Activated effector memory CD4-positive, alpha-beta T cell treated with Interleukin-2 at 50 U/mL for 16 hours (primary cell): ENCODE measurements around the gene HDGFL2.
"Not testable (repeated sequence)": the region's sequence is repeated elsewhere in the genome, so short reads cannot be mapped to it uniquely, and the experiment has no call there.

Experiments used
- DNase-seq: peaks from one replicate; pipeline ENCODE4 v3.0.0-alpha.2; 2020

HDGFL2 gene

DNA sequence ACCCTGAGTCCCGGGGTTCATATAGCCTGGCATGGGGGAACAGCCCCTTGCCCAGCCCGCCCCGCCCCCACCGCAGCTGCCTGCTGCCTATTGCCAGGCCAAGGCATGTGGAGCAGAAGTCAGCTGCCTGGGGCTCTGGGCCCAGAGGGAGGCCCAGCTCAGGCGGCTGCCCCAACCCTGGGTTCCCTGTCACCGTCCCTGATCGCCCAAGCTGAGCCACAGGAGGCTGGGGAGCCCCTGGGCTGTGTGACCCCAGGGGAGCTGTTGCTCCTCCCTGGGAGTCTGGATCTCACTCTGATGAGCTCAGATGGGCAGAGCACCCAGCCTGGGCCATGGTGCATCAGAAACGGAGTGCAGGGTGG, 44.8 kb downstream of the HDGFL2 start:
- no peak for DNase-seq

DNA sequence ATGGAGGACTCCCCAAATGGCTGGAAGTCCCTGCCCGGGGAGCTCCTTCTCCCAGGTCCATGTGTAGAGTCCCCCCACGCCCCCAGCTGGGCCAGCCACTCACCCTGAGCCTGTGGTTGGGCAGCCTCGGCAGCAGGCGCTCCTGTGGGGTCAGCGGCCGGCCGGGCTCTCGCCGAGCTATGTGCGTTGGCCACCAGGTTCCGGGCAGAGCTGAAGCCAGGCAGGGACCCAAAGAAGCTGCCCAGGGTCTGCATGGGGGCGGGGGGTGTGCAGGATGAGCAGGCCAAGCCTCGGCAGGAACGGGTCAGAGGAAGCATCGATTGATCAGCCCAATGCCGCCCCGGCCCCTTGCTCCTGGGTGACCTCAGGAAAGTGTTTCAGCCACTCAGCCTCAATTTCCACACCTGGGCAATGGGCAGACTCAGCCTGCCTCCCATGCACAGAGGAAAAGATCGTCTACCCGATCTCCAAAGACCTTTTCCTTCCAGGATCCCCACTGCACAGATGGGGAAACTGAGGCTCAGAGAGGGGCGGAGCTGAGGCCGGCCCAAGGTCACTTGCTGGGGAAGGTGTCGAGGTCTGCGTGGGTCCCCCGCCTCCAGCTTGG, 45.5 kb downstream of the HDGFL2 start:
- DNase-seq = no peak

DNA sequence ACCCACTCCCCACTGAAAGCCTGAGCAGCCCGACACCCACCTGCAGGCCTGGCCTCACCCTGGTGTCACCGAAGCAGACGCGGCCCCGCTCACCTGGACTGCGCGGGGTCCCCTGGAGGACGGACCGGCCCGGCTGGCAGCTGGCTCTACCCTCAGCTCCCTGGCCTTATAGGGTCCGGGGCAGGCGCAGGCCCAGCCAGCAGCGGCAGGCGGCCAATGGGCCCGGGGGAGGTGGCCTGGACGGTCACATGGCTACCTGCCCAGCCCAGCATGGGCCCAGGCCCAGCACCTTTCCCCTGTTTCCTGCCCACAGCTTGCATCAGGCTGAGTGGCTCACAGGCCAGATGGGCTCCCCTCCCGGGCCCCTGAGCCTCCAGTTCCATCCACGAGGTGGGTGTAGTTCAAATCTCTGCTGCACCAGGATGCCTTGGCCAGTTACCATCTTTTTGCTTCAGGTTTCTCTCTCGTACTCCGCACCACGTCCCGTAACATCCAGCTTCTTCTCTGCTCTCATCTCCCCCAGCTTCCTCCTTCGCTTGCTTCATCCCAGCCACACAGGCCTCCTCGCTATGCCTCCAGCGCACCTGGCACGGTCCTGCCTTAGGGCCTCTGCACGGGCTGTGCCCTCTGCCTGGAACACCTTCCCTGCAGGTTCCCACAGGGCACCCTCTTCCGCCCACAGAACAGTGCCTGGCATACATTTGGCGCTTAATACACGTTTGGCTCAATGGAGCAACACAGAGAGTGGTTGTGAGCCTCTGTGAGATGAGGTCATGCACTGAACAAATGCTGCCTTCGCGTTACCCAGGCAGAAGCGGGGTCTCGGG, 46.5 kb downstream of the HDGFL2 start, which contains the start of gene PLIN4:
PLIN4 (minus strand) TSS at position 142 of the 827 bp plus-strand sequence. CDS start 214 bp downstream, outside the sequence.
- no peak for DNase-seq

DNA sequence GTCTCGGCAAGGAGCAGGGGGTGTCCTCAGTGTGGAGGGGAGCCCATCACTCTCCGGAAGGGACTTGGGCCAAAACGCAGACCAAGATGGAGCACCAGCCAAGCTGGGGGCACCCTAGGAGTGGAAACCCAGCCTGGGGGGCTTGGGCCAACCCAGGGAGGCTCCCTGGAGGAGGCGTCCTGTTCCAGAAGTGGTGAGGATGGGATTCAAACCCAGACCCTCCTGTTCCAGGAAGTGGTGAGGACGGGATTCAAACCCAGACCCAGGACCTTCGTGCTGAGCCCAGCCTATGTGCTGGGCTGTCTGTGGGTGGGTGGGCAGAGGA, 47.0 kb downstream of the HDGFL2 start:
- DNase-seq = no peak

DNA sequence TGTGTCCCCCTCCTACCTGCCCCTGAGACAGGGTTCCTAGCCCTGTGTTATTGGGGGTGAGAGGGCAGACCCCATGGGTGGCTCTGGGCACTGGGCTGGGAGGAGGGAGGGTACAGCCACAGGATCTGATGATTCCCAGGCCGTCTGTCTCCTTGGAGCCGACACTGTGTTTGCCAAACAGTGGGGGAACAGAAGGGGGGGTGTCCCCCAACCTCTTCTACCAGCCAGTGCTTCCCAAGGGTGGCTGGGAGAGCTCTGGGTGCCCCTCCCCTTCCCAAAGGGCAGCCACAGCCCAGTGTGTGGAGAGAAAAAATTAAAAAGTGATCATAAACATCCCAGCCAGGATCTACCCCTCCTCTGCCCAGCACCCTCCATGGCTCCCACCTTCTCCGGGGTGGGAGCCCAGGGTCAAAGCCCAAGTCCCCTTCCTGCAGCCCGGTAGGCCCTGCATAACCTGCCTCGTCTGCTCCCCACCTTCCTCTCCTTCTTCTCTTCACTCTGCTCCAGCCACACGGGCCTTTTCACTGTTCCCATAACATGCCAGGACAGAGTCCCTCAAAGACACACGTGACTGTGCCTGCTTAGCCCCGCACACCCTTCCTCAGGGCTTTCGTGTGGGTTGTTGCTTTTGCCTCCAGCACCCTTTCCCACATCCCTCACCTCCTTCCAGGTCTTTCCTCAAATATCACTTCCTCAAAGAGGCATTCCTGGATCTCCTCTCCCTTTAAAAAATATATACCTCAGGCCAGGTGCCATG, 47.6 kb downstream of the HDGFL2 start:
- no peak for DNase-seq

DNA sequence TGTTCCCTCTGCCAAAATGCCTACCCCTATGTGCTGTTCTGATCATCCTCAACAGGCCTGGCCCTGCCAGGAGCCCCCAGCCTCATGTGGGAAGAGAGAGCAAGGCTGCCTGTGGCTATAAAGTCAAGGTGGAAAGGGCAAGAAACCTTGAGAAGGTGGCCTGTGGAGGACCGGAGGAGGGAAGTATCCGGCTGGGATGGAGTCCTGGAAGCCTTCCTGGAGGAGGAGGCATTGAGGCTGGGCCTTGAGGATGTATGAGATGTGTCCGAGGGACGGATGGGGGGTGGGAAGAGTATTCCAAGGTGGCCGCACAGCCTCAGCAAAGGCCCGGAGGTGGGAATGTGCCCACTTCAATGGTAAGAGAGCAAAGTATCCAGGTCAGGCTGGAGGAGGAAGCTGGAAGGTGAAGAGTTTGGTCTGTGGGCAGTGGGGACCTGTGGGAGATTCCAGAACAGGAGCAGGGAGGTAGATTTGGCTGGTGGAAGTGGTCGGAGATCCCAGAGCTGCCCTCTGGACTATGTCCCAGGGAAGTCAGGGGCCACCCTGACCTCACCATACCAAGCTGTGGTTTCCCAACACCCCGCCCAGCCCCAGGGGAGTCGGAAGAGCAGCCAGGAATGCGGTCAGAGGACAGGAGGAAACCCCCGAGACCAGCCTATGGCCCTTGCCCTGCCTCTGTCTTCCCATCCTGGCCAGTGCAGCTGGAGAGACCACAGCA, 49.2 kb downstream of the HDGFL2 start:
- DNase-seq = no peak

DNA sequence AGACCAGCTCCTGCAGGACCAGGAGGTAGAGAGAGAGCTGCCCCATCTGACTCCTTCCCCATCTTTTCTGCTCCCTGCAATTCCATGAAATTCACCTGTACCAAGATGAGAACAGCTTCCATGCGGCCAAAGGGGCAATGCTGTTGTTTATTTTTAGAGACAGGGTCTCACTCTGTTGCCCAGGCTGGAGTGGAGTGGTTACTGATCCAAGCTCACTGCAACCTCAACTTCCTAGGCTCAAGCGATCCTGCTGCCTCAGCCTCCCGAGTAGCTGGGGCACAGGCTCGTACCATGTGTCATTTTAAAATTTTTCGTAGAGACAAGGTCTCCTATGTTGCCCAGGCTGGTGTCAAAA, 49.8 kb downstream of the HDGFL2 start:
- no peak for DNase-seq

DNA sequence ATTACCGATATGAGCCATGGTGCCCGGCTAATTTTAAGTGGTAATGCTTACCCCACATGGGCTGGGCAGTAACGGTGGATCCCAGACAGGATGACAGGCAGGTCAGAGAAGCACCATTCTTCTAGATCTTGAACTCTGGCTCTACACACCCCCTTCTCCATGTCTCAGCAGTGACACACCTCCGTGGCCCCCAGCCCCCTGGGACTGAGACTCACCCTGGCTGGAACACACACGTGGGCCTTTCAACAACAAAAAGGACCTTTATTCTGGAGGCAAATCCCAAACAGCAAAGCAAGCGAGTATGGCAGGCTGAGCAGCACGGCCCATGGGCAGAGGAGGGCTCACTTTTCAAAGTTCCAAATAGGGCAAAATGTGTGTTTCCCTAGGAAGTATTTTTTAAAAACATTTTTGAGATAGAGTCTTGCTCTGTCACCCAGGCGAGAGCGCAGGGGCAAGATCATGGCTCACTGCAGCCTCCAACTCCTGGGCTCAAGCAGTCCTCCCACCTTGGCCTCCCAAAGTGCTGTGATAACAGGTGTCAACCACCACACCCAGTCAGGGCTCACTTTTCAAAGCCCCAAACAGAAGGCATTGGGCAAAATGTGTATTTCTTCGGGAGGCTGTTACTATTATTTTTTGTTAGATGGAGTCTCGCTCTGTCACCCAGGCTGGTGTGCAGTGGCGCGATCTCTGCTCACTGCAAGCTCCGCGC, 50.4 kb downstream of the HDGFL2 start:
- DNase-seq = no peak

DNA sequence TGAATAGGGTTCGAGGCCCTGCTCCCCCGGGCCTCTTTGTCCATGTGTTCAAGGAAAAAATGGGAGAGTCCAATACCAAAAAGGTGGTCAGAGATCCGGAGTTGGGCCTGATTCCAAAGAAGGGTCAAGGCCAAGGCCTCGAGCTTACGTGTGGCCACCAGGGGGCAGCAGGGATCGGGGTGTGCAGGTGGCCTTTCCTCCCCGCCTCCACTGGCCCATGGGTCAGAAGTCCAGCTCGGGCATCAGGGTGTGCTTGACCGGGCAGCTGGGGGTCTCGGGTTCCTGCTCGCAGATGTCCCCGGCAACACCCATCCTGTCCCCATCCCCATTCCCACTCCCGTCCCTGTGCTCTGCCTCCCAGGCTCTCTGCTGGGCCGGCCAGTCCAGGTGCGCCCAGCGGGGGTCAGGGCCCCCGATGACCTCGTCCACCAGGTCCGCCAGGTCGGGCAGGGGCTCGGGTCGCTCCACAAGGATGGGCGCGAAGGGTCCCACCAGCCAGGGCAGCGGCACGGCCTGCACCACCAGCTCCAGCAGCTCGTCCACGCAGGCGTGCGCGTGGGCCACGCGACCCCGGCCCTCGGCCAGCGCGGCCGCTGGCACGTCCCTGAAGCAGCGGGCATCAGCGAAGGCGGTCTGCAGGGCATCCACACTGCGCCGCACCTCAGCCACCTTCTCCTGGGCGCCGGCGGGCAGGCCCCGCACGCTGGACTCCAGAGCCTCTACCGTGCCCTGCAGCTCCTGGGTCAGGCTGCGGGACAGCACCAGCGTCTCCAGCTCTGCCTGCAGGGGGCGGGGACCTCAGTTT, 51.4 kb downstream of the HDGFL2 start:
- no peak for DNase-seq

DNA sequence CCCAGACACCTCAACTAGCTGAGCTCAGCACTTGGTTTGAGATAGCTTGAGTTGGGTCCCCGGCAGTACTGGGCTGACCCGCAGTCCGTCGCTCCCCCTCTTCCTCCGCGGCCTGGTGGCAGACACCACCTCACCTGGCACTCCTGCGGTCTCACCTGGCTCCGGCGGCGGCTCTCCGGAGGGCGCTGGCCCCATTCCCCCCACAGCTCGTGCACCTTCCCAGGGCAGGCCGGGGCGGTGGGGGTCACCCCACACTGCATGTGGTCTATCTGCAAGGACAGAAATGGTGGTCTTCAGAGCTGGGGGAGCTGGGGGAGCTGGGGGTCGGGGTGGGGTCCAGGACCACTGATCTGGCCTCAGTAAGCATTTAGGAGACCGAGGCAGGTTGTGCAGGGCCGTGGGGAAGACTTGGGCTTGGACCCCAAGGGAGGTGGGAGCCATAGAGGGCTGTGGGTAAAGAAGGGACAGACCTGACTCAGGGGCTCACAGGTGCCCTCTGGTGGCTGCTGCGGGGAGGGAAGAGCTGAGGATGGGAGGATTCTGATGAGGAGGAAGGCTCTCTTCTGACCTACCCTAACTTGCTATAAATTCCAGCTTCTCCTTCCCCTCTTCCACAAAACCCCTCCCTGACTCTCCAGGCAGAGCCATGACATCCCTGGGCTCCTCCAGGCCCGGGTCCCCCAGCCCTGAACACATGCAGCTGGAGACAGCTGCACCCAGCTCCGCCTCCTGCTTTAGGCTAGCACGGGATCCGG, 52.9 kb downstream of the HDGFL2 start:
- peak; percentile 36 for DNase-seq

DNA sequence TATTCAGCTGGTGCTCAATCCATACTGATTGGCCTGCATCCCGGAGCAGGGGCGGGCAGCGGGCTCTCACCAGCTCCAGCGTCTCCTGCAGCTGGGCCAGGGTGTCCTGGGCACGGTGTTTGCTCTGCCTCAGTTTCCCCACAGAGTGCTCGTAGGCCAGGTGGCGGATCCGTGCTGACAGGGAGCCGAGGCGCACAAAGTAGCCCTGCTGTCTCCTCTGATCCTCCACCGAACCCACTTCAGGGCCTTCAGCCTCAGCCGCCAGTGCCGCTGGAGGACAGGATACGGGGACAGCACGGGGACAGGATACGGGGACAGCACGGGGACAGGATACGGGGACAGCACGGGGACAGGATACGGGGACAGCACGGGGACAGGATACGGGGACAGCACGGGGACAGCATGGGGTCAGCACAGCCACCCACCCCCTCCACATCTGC, 53.5 kb downstream of the HDGFL2 start:
- DNase-seq = no peak

DNA sequence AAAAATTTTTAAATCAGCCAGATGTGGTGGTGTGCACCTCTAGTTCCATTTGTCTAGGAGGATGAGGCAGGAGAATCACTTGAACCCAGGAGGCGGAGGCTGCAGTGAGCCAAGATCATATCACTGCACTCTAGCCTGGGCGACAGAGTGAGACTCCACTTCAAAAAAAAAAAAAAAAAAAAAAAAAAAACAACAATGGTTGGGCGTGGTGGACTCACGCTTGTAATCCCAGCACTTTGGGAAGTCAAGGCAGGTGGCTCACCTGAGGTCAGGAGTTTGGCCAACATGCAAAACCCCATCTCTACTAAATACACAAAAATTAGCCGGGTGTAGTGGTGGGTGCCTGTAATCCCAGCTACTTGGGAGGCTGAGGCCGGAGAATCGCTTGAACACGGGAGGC, 55.3 kb downstream of the HDGFL2 start:
- DNase-seq = not testable (repeated sequence)

DNA sequence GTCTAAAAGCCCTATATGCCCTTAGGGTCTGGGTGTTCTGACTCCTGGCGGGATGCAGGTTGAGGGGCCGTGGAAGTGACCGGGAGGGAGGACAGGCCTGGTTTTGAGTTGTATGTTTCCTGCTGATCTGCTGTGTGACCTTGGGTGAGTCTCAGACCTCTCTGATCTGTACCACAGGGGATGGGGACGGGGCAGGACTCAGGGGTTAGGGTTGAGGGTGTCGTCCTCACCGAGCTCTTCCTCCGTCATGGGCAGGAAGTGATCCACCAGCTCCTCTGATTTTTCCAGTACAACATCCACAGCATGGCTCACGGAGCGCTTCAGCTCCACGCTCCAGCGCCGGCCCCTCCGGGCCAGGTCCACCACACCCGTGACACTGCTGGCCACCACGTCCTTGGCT, 56.7 kb downstream of the HDGFL2 start:
- DNase-seq = no peak

DNA sequence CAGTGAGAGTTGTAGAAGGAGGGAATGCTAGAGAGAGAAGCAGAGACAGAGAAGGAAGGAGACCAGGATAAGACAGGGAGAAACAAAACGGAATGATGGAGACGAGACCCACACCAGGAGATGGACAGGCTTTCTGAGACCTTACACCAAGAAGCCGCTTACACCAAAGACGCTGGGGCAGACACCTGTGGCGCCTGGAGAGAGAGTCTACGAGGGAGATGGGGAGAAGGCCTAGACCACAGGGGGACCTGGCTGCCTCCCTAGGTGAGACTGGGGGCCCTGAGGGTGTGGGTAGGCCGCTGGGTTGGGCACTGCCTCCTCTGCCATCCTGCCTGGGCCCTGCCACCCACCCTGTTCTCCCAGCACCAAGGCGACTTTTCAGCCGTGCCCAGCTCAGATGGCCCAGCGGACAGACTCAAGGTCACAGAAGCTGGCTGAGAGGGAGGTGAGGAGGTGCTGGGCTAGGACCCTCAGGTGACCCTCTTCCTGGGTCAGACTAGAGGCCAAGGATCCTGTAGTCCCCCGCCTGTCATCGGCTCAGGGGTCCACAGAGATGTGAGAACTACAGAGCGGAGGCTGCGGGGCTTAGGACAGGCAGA, 57.9 kb downstream of the HDGFL2 start:
- DNase-seq = no peak

DNA sequence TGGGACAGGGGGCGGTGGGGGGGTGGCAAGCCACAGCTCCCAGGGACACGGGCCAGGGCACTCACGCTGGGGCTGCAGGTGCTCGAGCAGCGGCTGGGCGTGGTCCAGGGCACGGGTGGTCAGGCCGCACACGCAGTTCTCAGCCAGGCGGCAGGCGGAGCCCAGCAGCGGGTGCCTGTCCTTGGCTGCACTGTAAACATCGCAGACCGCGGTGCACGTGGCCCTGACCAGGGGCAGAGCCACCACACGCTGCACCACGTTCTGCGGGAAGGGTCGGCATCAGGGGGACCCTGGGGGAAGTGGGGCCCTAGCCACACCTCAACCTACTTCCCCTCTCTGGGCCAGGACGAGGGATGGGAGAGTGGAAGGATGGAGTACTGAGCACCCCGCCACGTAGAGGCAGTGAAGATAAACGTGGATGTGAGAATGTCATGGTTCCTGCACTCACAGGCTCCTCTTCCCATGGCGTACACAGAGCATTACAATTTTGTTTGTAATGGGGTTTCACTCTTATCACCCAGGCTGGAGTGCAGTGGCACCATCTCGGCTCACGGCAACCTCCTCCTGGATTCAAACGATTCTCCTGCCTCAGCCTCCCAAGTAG, 59.6 kb downstream of the HDGFL2 start:
- DNase-seq = no peak

DNA sequence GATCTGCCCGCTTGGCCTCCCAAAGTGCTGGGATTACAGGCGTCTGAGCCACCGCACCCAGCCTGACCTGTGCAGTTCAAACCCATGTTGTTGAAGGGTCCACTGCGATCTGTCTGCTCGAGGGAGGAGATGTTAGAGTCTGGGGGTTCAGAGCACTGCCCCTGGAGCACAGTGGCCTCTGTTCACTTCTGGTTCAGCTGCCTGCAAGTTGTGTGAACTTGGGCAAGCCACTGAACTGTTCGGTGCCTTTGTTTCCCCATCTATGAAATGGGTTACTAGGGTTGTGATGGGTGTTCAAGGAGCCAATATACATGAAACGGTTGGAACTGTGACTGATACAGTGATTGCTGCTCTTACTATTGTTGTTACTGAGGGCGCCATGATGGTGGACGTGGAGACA, 61.2 kb downstream of the HDGFL2 start:
- DNase-seq = no peak

DNA sequence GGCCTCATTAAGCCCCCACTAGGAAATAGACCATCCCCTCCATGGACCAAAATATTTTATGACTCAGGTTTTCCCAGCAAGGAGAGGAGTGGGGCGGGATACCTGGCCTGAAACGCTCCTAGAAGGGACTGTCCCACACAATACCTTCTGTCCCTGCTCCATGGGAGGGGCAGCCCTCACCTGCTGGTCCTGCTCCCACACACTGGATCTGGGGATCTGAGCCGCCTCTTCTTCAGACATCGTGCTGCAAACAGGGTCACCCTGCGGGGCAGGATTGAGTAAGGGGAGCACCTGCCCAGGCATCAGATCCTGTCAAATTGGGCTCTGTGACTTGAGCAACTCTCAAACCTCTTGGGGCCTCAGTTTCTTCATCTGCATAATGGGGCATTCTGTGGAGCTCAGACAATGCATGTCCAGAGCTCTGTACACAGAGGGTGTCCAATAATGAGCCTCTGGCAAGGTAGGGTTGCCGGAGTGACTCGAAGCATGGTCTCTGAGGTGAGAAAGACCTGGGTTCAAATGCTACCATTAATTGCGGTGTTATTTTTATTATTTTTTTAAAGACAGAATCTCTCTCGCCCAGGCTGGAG, 61.8 kb downstream of the HDGFL2 start:
- DNase-seq = no peak

DNA sequence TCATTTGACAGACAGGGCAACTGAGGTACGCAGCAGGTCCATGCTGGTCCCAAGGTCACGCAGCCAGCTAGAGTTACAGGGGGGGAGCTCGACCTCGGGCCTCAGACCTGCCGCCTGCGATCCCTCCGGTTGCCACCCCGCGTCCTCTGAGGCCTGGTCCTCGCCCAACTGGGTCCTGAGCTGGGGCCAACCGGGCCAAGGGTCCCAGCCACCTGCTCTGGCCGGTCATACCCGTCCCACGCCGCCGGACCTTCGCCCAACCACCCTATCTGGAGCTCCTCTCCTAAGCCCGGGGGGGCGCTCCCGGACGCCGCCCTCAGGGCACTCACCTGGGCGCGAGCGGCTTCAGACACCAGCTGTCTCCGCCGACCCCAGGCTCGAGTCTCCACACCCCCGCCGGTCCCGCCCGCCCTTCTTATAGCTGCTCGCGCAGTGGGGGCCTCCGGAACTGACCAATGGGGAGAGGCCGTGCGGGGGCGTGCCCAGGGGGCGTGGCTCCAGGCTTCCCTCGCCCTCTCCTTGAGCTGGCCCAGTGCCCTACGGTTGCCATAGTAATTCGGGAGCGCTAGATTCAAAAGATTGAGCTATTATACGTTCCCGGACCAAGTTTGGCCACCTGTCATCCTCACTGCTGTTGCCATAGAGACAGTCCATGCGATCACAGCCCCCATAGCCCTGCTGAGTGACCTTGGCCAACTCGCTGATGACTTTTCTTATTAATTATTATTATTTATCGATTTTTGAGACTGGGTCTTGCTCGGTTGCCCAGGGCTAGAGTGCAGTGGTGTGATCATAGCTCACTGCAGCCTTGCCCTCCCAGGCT, 63.0 kb downstream of the HDGFL2 start, which contains the start of gene PLIN5:
PLIN5 (minus strand) TSS at position 389 of the 823 bp plus-strand sequence. CDS start 1,150 bp downstream, outside the sequence.
- DNase-seq = no peak

DNA sequence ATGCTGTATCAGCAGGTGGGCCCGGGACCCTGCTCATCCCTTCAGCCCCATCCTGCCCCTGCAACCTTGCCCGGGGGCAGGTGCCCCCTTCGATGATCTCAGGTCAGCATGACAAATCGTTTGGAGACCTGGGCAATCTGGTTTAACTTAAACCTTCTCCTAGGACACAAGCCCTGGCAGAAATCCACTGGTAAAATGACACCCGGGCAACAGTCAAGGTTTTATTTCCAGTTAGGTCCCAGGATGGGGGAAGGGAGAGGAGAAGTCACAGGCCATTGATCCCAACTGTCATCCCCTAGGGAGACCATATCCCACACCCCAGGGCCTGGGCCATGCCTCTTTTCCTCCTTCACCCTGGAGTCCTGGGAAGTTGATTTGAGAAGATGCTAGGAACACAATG, 64.7 kb downstream of the HDGFL2 start:
- DNase-seq = no peak
